Measurements from ENCODE around the gene SYT2. TPM values are rescaled to one million over a fixed set of nuclear protein-coding genes. Genes with fewer than 3 reads are reported as not detected.
"Not testable (repeated sequence)": the region's sequence is repeated elsewhere in the genome, so short reads cannot be mapped to it uniquely, and the experiment has no call there.

Gene SYT2
- total RNA-seq, 4 donors from 2014 or later: 0.23 to 0.59 TPM; not detected in 2

DNA sequence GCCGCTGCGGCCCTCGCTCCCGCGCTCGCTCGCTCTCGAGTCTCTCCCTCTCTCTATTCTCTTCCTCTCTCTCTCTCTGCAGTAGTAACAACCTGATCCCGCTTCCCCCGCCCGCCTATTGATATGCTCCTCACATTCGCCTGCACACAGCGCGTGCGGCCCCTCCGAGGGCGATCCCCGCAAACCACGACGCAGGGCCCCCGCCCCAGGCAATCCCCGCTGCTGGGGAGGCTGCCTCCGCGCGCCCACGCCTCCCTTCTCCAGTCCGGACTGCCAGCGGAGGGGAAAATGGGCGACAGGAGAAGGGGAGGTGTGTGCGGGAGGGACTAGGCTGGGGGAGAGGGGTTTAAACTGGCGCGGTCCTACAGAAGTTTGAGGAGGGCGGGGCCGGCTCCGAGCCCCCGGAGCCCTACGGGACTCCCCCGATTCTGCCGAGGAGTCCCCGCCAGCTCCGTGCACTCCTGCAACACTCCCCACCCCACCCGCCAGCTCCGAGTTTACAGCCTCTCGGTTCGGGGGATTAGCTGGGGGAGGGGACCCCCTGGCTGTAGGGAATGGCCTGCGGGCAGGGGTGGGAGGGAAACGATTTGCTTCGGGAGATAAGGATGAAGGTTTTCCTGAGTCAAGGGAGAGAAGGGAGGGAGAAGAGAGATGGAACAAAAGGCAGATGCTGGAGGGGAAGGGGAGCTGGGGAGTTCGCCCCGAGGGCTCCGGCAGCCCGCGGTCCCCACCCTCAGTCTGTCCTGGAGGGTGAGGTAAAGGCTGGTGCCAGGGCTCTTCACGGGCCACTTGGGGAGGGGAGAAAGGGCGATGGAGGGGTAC, 66.6 kb downstream of the SYT2 start:
- H3K36me3 ChIP-seq: no peaks in the 10 kb centered on the region
- no peak for TF ChIP-seq POLR2A (IDR thresholded peaks at IDR 0.05)
- TF ChIP-seq EP300 (IDR thresholded peaks at IDR 0.05): no peak
- TF ChIP-seq POLR2AphosphoS5 (IDR thresholded peaks at IDR 0.05): no peak
- TF ChIP-seq, protein P1, sequence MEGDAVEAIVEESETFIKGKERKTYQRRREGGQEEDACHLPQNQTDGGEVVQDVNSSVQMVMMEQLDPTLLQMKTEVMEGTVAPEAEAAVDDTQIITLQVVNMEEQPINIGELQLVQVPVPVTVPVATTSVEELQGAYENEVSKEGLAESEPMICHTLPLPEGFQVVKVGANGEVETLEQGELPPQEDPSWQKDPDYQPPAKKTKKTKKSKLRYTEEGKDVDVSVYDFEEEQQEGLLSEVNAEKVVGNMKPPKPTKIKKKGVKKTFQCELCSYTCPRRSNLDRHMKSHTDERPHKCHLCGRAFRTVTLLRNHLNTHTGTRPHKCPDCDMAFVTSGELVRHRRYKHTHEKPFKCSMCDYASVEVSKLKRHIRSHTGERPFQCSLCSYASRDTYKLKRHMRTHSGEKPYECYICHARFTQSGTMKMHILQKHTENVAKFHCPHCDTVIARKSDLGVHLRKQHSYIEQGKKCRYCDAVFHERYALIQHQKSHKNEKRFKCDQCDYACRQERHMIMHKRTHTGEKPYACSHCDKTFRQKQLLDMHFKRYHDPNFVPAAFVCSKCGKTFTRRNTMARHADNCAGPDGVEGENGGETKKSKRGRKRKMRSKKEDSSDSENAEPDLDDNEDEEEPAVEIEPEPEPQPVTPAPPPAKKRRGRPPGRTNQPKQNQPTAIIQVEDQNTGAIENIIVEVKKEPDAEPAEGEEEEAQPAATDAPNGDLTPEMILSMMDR (IDR thresholded peaks at IDR 0.05): no peak
- peaks cover 0 to 26% (median 19%) of the 10 kb centered on the region in 3 donors for H3K4me1 ChIP-seq
- H3K27me3 ChIP-seq: peaks cover 76% of the 10 kb centered on the region
- H3K9me3 ChIP-seq: no peaks in the 10 kb centered on the region
- H3K4me3 ChIP-seq: peak overlapping the region; percentile 21 to 47
- no peak overlapping the region for H3K27ac ChIP-seq
- 0 to 7% methylated on average over 6 to 8 of the region's 55 CpGs for WGBS, 2 donors (ENCODE audit: low coverage in 1 of 2)
- ATAC-seq: no peak

DNA sequence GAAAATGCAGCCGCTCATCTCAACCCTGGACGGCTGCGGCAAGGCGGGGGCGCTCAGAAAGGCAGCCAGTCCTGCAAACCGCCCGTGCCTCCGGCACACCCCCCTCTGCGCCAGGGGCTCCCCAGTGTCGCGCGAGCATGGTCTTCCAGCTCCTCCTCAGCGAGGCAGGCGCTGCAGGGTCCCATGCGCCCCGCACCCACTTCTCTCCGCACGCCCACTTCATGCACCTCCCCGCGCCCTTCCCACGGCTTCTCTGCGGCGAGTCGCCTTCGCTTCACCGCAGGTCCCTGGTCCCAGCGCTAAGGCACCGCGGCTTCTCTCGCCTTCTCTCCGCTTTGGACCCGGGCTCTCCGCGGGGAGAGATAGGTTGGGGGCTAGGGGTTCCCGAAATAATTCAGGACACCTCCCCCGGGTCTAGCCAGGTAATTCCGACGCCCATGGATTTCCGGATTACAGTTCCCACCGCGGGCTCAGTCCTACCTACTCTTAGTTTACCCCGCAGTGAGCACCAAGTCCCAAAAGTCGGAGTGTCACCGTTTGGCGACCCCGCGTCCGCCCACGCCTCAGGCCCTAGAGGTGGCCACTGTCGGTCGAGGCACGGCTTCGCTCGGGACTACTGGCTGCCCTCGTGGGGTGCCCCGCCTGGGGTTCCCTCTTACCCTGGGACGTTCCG, 67.5 kb downstream of the SYT2 start:
- Histone ChIP-seq H3K9me3 (no peaks in the 10 kb centered on the region), H3K4me1 (peaks cover 0 to 26% (median 19%) of the 10 kb centered on the region in 3 donors), H3K36me3 (no peaks in the 10 kb centered on the region), H3K4me3 (peak overlapping the region; percentile 21 to 47), H3K27me3 (peaks cover 83% of the 10 kb centered on the region), H3K27ac (no peak overlapping the region)
- ATAC-seq: peak; percentile 6
- no peak for TF ChIP-seq POLR2A (IDR thresholded peaks at IDR 0.05)
- TF ChIP-seq POLR2AphosphoS5 (IDR thresholded peaks at IDR 0.05): no peak
- TF ChIP-seq, protein P1 (IDR thresholded peaks at IDR 0.05): no peak
- TF ChIP-seq EP300 (IDR thresholded peaks at IDR 0.05): no peak
- WGBS, 2 donors (ENCODE audit: low coverage in 1 of 2): 0% methylated on average over 3 to 6 of the region's 58 CpGs

DNA sequence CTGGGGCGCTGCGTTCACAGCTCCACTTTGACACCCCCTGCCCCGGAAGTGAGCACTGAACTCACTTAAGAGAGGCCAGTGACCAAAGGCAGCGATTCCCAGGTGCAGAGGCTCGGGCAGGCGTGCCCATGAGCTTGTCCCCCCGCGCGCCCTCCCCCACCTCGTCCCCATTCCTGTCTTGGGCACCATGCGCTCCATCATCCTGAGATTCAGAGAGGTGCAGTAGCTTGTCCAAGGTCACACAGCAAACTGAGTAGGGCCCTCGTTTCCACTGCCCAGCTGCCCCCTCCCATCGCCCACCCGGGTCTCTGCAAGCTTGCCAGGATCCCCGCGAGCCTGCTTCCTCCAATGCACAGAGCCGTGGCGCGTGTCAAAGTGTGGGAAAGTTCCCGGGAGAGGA, 68.0 kb downstream of the SYT2 start:
- Histone ChIP-seq H3K9me3 (no peaks in the 10 kb centered on the region), H3K27ac (no peak overlapping the region), H3K36me3 (no peaks in the 10 kb centered on the region), H3K4me1 (peaks cover 0 to 26% (median 19%) of the 10 kb centered on the region in 3 donors), H3K4me3 (peak overlapping the region in 1 of 2 donors; percentile 47), H3K27me3 (peaks cover 78% of the 10 kb centered on the region)
- ATAC-seq: no peak
- TF ChIP-seq POLR2AphosphoS5 (IDR thresholded peaks at IDR 0.05): no peak
- TF ChIP-seq POLR2A (IDR thresholded peaks at IDR 0.05): no peak
- TF ChIP-seq, protein P1 (IDR thresholded peaks at IDR 0.05): no peak
- TF ChIP-seq EP300 (IDR thresholded peaks at IDR 0.05): no peak
- WGBS, 2 donors (ENCODE audit: low coverage in 1 of 2): 40% methylated on average over 1 of the region's 20 CpGs; no CpG with 5 or more reads in 1 of the 2 donors

DNA sequence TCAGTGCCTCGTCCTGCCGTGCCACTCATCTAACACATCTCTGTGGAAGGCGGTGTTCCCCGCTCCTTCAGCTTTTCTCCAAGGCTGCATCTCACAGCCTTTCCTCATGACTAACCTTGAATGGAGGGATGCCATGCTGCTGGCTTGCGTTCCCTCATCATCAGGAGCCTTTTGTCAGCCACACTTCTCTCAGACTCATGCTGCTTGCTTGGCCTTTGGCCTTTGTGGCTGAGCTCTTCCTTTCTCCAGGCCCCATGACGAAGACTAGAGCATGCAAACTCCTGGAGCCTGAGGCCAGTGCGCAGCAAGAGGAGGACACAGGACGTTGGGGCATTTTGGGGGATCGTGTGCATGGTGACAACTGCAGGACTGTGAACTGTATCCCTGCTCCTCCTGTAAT, 70.8 kb downstream of the SYT2 start:
- Histone ChIP-seq H3K9me3 (no peaks in the 10 kb centered on the region), H3K27ac (no peak overlapping the region), H3K4me3 (no peak overlapping the region), H3K27me3 (peaks cover 73% of the 10 kb centered on the region), H3K4me1 (peaks cover 0 to 25% (median 19%) of the 10 kb centered on the region in 3 donors), H3K36me3 (no peaks in the 10 kb centered on the region)
- WGBS, 2 donors (ENCODE audit: low coverage in 1 of 2): 88 to 100% methylated on average over 1 to 8 of the region's 9 CpGs
- no peak for ATAC-seq
- TF ChIP-seq POLR2A (IDR thresholded peaks at IDR 0.05) (no peak), POLR2AphosphoS5 (IDR thresholded peaks at IDR 0.05) (no peak), EP300 (IDR thresholded peaks at IDR 0.05) (no peak)
- TF ChIP-seq, protein P1 (IDR thresholded peaks at IDR 0.05): no peak

DNA sequence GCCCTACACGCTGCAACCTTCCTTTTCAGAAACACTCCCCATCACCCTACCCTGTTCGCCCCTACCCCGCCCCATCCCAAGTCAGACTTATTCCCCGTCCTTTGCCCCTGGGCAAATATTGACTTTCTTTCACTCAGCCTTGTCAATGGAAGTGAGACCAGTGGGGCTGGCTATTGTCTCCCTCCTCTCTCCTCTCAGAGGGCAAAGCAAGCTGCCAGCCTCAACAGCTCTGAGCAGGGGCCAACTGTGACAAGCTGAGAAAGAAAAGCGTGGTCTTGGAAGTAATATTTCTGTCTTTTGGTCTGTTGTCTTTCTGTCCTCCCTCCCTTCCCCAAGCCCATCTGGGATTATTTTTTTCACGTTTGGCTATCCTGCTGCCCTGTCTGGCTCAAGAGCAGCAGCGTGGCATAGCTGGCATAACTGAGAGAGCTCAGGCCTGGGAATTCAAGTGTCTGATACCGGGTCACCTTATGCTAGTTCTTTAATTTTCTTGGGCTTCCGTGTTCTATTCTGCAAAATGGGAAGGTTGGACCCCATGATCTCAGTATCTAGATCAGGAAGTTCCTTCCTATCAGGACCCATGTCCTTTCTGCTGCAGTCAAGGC, 71.5 kb downstream of the SYT2 start:
- H3K36me3 ChIP-seq, H3K4me3 ChIP-seq, H3K9me3 ChIP-seq, ATAC-seq, H3K27ac ChIP-seq: not testable (repeated sequence)
- Histone ChIP-seq H3K27me3 (peaks cover 66% of the 10 kb centered on the region), H3K4me1 (peaks cover 0 to 18% (median 15%) of the 10 kb centered on the region in 3 donors)
- 85 to 88% methylated on average over 7 of the region's 9 CpGs for WGBS, 2 donors (ENCODE audit: low coverage in 1 of 2)

All from gastroesophageal sphincter (tissue), 4 donors.